LHCN-M2 (cell line): Measurements from ENCODE around the gene ITPRIPL1. TPM values are rescaled to one million over a fixed set of nuclear protein-coding genes. Genes with fewer than 3 reads are reported as not detected.

ENCODE experiments used
- DNase-seq: peaks from one replicate; pipeline ENCODE4 v3.0.0-alpha.2; 2012; ENCODE audit warnings: low read depth
- total RNA-seq: library from RNA; depleted of rRNA; stranded (reverse); fragments of >200 nt; gene quantifications from 2 replicates; pipeline ENCODE4 v1.2.3, GENCODE V29; 2014

ITPRIPL1 gene
- total RNA-seq, 1 experiment from 2014 or later, result 0.34 TPM

DNA sequence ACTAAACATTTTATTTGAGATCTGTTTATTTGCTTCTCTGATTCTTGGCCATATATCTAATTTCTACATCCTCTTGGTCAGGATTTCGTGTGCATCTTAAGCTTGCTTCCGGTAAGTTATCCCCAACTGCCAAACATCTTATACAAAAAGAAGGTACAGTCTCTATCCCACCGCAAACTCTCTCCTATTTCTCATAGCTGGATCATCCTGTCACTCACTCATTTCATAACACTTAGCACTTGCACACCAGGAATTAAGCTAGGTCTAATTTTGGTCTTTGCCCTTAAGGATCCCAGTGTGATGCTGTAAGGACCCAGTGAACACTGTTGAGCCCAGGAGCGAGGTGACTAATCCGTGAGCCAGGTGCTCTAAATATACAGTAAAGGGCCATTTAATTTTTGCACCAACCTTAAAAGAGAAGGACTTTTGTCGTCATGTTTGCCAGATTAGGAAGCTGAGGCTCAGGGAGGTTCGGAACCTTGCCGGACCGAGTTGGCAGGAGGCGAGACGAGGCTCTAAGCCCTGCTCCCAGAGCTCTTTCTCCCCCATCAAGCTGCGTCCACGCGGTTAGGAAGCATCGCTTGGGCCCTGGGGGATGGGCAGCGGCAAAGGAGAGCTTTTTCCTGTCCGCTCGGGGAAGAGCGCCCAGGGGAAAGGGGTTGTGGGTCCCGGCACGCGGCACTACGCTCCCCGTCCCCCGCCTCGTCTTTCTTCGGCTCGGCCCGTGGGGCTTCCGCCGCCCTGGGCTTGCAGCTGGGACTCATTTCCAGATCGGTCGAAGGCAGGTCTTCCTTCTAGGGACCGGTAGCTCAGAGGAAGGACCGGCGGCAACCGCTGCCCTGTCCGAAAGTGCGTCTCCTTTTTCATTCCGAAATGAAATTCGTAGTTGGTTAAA is 4.1 kb upstream of the ITPRIPL1 start:
- DNase-seq, result peak; percentile 20

DNA sequence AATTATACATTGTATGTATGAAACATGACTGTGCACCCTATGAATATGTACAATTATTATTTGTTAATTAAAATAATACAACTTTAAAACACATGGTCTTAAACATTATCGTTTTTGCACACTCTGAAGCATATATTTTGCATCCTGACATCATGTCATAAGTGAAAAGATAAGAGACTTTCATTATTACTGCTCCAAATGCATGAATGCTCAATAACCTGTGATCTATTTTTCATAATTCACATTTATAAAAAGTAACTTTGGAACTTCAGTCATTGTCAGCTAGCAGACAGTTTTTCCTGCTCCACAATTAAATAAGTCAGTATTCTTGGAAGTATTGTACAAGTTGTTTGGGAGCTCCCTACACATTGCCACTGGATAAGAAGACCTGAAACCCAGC is 1.3 kb upstream of the ITPRIPL1 start:
- no peak for DNase-seq

DNA sequence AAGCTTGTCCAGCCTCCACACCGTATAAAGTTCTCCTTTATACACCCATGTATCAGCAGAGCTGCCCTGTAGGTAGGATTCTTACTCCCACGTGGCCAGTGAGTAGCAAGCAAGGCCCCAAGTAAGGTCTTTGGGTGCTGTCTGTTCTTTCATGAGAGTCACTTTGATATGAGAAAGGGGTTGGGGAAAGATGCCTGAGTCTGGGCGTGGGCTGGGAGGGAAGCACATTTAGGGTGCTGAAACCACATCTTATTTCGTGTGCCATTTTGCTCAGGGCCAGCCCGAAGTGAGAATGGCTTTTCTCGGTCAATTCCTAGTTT is 436 bp upstream of the ITPRIPL1 start:
- DNase-seq, result no peak

DNA sequence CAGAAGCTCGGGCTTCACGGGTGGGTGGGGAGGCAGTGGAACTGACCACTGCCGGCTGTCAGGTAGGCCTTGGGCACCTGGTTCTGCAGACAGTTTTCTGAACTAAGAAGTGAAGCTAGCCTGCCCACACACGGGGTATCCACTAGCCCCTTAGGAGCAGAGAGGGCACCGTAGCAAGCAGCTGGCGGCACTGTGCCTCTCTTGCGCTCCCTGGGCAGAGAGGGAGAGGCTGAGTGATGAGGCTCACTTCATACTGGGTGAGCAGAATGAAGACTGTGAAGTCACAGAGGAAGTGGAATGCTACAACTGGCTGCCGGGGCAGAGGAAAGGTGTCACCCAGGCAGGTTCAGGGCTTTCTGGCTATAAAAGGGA is 753 bp downstream of the ITPRIPL1 start:
- DNase-seq, result no peak

DNA sequence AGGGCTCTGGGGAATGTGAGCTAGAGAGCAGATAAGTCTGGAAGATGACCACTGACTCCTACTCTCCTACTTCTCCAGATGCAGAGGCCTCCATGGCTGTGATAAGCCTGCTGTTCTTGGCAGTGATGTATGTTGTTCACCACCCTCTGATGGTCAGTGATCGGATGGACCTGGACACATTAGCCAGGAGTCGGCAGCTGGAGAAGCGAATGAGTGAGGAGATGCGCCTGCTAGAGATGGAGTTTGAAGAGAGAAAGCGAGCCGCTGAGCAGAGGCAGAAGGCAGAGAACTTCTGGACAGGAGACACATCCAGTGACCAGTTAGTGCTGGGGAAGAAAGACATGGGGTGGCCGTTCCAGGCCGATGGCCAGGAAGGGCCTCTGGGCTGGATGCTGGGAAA is 1.4 kb downstream of the ITPRIPL1 start:
- DNase-seq, result no peak

DNA sequence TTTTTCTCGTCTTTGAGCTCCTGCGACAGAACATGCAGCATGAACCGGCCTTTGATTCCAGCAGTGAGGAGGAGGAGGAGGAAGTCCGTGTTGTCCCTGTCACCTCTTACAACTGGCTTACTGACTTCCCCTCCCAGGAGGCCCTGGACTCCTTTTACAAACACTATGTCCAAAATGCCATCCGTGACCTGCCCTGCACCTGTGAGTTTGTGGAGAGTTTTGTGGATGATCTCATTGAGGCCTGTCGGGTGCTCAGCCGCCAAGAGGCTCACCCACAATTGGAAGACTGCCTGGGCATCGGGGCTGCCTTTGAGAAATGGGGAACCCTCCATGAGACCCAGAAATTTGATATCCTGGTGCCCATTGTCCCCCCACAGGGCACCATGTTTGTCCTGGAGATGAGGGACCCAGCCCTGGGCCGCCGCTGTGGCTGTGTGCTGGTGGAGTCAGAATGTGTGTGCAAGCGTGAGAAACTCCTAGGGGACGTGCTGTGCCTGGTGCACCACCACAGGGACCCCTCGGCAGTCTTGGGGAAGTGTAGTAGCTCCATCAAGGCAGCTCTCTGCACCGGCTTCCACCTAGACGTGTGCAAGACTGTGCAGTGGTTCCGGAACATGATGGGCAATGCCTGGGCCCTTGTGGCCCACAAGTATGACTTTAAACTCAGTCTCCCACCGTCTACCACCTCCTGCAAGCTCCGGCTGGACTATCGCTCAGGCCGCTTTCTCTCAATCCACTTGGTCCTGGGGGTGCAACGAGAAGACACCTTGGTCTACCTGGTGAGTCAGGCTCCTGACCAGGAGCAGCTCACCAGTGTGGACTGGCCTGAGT is 2.1 kb downstream of the ITPRIPL1 start:
- DNase-seq, result no peak

DNA sequence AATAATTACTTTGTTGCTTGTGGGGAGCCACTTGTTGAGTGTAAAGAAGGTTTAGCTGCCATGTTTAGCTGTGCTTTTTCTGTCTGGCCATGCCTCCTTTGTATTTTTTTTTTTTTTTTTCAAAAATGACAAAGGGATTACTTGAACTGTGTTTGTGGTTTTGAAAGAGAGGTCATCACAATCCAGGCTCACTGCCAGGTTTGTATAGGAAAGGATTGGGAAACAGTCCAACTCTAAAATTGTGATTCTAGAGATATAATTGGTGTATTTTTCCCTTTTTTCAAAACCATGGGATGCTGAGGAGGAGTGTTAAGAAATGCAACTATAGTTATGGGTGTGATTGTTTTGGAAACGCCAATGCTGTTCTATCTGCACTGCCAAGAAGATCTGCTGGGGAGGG is 4.3 kb downstream of the ITPRIPL1 start:
- peak; percentile 88 for DNase-seq

DNA sequence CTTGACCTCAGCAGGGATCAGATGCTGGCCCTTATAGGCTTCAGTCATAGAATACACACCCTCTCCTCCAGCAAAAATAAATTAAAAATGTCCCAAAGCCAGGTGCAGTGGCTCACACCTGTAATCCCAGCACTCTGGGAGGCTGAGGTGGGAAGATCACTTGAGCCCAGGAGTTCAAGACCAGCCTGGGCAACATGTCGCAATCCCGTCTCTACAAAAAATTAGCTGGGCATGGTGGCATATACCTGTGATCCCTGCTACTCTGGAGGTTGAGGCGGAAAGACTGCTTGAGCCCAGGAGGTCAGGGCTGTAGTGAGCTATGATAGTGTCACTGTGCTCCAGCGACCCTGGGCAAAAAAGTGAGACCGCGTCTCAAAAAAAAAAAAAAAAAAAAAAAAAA is 4.8 kb downstream of the ITPRIPL1 start:
- no peak for DNase-seq

DNA sequence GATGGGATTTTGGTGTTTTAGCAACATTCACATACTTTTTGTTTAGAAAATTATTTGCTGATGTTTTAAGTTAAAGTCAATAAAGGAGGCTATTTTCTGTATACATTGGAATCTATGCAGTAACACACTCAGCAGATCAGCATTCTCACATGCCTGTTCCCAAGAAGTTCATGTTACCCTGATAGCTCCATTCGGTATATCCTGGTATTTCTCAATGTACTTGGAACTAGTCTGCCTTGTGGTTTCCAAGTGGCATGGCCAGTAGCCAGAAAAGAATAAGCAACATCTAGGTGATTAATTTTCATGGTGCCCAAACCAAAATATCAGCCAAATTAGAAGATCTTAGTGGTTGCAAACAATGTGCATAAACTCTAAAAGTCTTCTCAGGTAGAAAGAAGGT is 5.3 kb downstream of the ITPRIPL1 start:
- DNase-seq, result peak; percentile 89

DNA sequence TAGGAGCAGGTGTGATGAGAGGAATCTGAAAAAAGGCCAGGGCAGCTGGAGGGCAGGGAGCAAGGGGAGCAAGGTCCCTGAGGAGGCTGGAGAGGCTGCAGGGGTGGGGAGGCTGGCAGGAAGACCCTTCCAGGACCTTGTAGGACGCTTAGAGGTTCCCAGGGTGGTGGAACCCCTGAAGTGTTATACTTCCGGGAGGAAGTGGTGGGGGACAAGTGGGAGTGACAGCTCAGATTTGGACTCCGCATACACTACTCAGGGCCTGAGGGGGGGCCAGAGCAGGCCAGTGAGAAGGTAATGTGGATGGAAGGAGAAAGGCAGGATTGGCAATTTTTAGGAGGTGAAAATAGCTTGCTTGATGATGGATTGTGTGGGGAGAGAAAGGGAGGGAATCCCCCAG is 8.6 kb downstream of the ITPRIPL1 start:
- no peak for DNase-seq

DNA sequence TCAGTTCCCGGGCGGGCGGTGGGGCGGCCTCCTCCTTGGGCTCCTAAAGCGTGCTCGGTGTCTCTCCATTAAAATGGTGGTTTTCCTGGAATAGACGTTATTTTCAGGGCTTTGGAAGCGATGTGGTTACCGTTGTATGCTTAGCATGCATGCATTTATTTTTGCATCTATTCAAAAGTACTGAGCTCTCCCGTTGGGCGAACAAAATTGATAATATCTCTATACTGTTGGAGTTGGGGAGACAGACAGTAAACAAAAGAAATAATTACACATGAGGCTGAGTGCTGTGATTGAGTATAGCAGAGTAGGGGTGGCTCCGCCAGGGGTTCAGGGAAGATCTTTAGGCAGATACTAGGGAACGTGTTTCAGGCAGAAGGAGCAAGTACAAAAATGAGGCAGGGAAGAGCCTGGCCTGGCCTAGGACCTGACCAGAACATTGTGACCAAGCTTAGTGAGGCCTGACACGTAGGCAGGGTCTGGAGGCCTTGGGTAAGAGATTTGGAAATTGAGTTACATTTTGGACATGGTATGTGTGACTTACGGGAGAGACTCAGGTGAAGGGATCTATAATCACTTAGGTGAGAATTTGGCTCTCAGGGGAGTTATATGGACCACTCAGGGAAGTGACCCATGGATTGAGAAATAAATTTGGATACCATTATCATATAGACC is 11.1 kb downstream of the ITPRIPL1 start:
- peak; percentile 5 for DNase-seq

DNA sequence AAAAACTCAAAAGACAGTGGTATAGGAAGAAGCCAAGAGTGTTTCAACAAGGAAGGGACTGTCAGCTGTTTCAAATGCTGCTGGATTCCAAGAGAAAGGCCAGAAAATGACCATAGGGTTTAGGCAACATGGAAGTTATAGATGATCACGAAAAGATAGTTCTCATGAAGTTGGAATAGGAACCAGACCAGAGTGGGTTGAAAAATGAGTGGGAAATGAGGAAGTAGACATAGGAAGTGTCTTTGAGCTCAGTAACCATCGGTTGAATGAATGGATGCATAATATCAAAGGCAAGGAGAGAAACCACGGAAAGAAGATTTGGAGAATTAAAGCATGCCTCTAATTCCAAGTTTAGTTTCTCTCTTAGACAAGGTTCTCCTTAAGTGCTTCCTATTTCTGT is 11.8 kb downstream of the ITPRIPL1 start:
- no peak for DNase-seq

DNA sequence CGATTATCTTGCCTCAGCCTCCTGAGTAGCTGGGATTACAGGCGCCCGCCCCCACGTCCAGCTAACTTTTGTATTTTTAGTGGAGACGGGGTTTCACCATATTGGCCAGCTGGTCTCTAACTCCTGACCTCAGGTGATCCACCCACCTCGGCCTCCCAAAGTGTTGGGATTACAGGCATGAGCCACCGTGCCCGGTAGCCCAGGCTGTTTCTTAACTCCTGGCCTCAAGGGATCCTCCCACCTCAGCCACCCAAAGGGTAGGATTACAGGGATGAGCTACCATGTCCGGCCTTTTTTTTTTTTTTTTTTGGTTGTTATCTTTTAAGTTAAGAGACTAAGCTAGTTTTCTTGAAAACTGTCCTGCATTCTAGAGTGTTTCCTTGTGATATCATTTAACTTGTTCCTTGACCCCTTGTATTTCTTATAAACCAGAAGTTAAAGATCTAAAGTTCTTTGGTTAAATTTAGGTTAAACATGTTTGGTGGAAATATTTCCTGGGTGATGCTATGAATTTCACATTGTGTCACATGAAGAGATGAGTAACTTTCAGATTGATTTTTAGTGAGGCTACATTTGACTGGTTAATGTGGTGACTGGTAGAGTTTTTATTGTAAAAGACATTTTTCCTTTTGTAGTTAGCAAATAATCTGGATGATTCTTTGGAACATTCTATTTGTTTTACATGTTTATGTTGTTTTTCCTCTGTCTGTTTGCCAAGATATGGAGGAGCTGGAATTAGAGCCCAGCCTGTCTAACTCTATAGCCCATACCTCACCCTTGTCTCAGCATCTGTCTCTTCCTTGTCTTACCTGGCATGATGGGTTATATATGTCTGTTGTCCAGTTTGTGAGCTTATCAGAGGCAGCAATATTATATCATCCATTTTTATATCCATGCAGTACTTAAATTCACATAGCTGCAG is 15.6 kb downstream of the ITPRIPL1 start:
- DNase-seq, result peak; percentile 34

DNA sequence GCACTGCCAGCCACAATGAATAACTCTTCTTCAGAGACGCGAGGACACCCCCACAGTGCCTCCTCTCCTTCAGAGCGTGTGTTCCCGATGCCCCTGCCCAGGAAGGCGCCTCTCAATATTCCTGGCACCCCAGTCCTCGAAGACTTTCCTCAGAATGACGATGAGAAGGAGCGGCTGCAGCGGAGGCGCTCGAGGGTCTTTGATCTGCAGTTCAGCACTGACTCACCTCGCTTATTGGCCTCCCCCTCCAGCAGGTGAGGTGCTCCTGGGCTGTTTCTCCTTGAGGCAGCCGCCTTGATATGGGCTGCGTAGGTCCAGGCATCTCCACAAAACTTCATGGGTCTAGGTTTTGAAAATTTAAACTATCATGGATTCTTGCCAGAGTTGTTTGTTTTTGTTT is 16.5 kb downstream of the ITPRIPL1 start:
- no peak for DNase-seq

DNA sequence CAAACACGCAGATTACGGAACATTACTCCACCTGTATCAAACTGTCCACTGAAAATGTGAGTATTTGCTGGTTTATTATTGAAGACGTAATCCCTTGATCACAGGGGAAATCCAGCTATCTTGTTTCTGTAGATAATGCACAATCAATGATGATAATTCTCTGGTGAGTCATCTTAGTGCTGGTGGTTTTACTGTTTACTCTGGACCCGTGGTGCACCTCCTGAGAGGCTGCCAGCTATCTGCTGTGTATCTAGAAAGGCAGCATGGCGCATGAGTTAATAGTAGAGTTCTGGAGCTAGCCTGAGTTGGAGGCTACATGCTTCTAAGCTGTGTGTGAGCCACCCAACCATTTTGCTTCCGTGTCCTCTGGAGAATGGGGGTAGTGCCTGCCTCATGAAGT is 17.0 kb downstream of the ITPRIPL1 start:
- DNase-seq, result peak; percentile 63

DNA sequence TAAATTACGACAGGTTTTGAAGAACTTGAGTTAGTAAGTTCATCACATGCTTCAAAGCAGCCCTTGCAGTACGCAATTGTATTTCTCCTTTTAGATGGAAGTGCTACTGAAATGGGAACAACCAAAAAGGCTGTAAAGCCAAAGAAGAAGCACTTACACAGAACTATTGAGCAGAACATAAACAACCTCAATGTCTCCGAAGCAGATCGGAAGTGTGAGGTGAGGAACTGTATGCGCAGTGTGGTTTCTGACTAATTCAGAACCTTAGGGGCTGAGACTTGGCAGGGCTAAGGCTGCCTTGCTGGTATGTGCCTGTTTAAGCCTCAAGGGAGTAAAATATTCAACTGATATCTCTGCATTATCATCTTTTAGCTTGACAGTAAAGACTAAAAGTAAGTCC is 18.9 kb downstream of the ITPRIPL1 start:
- no peak for DNase-seq

DNA sequence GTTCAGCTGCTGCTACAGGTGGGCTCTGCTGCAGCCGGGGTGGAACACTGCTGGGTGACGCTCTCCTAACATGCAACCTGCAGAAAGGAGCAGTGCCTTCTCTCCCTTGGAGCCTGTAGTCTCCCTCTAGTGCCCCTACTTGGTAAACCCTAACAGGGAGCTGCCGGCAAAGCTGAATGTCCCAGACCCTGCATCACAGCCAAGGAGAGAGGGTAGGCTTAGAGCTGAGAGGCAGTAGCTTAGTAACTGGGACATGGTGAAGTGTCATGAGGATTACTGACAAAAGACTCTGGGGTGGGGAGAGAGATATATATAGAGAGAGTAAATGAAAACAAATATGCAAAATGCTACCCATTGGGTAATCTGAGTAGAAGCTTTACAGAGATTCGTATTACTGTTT is 20.3 kb downstream of the ITPRIPL1 start:
- no peak for DNase-seq

DNA sequence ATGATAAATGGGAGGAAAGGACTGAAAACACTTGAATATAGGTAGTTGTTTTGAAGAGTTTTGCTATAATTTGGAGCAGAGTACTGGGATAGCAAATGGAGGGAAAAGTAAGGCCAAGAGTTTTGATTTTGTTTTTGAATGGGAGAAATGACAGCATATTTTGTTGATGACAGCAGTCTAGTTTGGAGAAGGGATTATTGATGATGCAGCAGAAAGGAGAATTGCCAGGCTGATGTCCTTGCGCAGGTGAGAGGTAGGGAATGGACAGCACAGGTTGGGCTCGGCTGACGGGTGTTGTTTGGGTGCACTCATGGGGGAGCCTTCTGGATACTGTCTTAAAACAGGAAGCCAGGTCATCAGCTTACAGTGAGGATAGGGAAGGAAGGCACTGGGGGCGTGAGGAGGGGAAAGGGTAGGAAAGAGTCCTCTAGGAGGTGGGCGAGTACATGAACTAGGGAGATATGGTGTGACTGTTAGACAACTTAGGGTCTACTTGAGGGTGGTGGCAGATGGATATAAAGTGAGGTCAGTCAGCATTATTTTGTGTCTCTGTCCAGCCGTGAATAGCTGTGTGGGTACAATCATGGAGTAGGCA is 20.8 kb downstream of the ITPRIPL1 start:
- no peak for DNase-seq

DNA sequence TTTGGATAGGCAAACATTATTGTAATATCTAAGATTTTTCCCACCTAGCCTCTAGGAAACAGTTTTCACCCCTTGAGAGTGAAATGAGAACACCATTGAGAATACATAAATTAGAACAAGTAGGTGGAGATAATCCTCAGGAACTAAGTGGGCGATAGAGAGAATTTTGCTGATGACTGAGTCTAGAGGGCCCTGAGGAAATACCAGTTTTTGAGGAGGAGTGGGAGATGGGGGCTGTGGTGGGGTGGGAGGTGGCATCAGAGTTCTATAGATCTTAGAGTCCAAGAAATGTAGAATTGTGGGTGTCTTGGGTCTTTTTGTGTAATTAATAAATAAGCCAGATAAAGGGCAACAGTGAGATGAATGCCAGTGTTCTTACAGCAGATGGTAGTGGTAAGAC is 22.3 kb downstream of the ITPRIPL1 start:
- DNase-seq, result no peak

DNA sequence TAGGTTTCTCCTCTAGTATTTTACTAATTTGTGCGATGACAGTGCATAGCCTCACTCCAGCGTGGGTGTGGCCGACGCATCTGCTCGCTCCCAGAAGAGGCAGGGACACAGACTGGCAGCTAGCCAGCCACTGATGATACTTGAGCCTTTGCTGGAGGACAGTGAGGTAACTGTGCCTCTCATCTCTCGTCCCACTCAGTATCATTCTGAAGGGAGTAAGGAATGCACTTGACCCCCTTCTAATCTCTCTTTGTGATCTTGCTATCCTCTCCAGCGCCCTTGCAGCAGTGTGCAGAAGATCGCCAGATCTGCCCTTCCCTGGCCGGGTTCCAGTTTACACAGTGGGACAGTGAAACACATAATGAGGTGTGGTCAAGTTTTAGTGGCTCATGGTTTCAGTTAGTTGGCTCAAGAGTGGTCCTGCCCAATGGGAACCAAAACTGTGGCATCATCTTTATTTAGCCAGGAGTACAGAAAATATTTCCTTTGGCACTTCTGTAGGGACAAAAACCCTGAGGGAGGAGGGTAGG is 28.0 kb downstream of the ITPRIPL1 start:
- peak; percentile 52 for DNase-seq
